ENCODE measurements around the gene TMEM132A.
"Not testable (repeated sequence)": the region's sequence is repeated elsewhere in the genome, so short reads cannot be mapped to it uniquely, and the experiment has no call there.

TMEM132A gene

DNA sequence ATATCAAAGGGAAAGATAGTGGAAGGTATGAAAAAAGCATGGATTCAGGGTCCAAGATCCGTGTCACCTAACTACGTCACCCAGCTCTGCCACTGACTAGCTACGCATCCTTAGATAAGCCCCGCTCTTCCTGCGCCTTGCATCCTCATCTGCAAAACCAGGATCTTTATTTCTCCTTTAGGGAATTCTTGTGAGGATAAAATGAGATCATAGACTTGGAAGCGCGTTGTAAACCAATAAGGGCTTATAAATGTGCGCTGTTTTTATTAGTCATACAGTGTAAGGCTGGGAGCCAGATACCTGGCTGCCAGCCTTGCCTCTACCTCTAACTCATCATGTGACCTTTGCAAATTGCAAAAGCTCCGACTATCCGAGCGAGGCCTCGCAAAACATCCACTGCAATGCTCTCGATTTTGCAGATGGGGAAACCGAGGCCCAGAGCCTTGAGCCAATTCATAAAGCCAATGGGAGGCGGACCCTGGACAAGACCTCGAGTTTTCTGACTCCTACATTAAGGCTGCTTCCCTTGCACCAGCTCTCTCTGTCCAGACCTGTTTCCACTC is 18.6 kb upstream of the TMEM132A start:
- peak; percentile 30 for DNase-seq

- DNase-seq, result peak; percentile 99
These were observed 17.9 kb upstream of the TMEM132A start, which contains the start of gene PRPF19 for GRCh38 chr11:60906132-60906972. Gene PRPF19 (minus strand): TSS chr11:60906585. CDS start chr11:60906382, 203 bp downstream.

DNA sequence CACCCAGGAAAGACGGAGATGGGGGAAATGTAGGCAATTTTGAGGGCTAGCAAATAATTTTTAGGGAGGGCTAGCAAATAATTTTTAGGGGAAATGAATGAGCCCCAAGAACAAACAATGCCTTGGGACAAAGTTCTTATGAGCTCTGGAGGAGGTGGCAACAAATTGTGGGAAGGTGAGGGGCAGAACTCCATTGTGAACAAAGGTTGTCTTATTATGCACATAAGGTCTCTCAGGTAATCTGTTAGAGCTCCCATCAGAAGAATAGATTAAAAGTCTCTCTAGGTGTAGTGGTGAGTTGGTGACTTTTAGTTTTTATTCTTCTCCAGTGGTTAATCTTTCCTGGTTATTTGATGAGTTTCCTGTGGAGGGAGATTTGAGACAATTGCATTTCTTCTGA is 15.5 kb upstream of the TMEM132A start:
- no peak for DNase-seq

GRCh38 chr11:60909680-60910280 is 14.5 kb upstream of the TMEM132A start:
- not testable (repeated sequence) for DNase-seq

GRCh38 chr11:60910281-60910687 is 14.0 kb upstream of the TMEM132A start:
- no peak for DNase-seq

DNA sequence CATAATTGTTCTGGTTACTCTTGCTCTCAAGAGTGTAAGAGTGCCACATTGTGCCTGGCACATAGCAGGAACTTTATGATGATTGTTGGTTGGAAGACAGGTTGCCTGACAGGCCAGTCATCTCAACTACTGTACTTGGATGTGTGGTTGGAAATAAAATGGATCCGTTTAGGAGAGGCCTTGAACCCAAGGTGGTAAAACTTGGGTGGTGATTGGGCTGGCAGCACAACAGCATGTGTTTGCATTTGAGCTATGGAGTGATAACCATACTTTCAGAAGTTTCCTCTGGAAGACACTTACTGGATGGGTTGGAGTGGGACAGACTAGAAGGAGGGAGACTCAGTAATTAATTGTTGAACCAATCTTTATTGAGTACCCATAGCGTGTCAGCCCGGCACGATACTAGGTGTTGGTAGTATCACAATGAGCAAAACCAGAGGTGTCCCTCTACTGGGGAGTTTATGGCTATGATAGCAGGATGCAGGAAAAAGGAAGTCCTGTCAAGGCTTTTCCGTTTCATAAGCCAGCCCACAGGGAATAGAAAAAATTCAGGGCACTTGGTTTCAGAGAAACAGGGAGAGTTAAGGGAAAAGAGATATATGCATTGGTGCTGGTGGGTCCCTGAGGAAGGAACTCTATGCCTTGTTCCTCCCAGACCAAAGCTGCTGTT is 13.4 kb upstream of the TMEM132A start:
- DNase-seq, result no peak

- DNase-seq, result peak; percentile 62
These were observed 11.9 kb upstream of the TMEM132A start for GRCh38 chr11:60912223-60912850.

GRCh38 chr11:60912851-60913528 is 11.3 kb upstream of the TMEM132A start:
- no peak for DNase-seq

- peak; percentile 91 for DNase-seq
These were observed 10.2 kb upstream of the TMEM132A start, which contains the start of gene TMEM109 for GRCh38 chr11:60913793-60914632. Gene TMEM109 (plus strand): TSS chr11:60914158. CDS start chr11:60919694, 5,536 bp downstream.

GRCh38 chr11:60914633-60915247 is 9.5 kb upstream of the TMEM132A start:
- peak; percentile 35 for DNase-seq

GRCh38 chr11:60915248-60915914 is 8.9 kb upstream of the TMEM132A start:
- DNase-seq, result peak; percentile 81

- DNase-seq, result no peak
These were observed 7.5 kb upstream of the TMEM132A start for GRCh38 chr11:60916669-60917206.

GRCh38 chr11:60917267-60917666 is 7.0 kb upstream of the TMEM132A start:
- no peak for DNase-seq

- DNase-seq, result no peak
These were observed 5.9 kb upstream of the TMEM132A start for GRCh38 chr11:60918251-60918938.

GRCh38 chr11:60918939-60919265 is 5.4 kb upstream of the TMEM132A start:
- DNase-seq, result no peak

- DNase-seq, result no peak
These were observed 4.9 kb upstream of the TMEM132A start for GRCh38 chr11:60919320-60919719.

GRCh38 chr11:60919956-60920355 is 4.3 kb upstream of the TMEM132A start:
- no peak for DNase-seq

- no peak for DNase-seq
These were observed 3.0 kb upstream of the TMEM132A start for GRCh38 chr11:60921259-60921658.

DNA sequence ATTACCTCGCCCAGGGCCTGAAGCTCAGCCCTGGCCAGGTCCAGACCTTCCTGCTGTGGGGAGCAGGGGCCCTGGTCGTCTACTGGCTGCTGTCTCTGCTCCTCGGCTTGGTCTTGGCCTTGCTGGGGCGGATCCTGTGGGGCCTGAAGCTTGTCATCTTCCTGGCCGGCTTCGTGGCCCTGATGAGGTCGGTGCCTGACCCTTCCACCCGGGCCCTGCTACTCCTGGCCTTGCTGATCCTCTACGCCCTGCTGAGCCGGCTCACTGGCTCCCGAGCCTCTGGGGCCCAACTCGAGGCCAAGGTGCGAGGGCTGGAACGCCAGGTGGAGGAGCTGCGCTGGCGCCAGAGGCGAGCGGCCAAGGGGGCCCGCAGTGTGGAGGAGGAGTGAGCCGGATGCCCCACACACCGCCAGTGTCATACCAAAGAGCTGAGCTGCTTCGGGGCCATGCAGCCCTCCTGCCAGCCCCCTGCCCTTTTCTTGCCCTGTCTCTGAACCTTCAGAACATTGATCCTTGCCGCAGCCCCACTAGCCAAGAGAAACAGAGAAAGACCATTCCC is 2.4 kb upstream of the TMEM132A start:
- no peak for DNase-seq

Measured in CD4-positive, alpha-beta T cell treated with Interleukin-17A for 1 hour (primary cell).